ENCODE results near the gene KCNJ14.

Gene KCNJ14

GRCh38 chr19:48510421-48511268 lies 55.3 kb downstream of the KCNJ14 start:
- H3K4me3 ChIP-seq (ENCODE audit: low read depth in 1 of 2, low read length in 1 of 2) = no peak overlapping the region
- H3K27ac ChIP-seq = no peak overlapping the region
- H3K9me3 ChIP-seq = no peaks in the 10 kb centered on the region
- H3K36me3 ChIP-seq = no peaks in the 10 kb centered on the region
- H3K4me1 ChIP-seq (ENCODE audit: control insufficient read depth in 1 of 2, insufficient read depth in 1 of 2, low read depth in 1 of 2, low read length in 1 of 2) = peaks cover 13 to 26% of the 10 kb centered on the region in 2 experiments
- peaks cover 62% of the 10 kb centered on the region for H3K27me3 ChIP-seq
- no peak for TF ChIP-seq CTCF (IDR thresholded peaks at IDR 0.05)

- no peak overlapping the region for H3K4me3 ChIP-seq (ENCODE audit: low read depth in 1 of 2, low read length in 1 of 2)
- H3K27me3 ChIP-seq = peaks cover 62% of the 10 kb centered on the region
- H3K9me3 ChIP-seq = no peaks in the 10 kb centered on the region
- TF ChIP-seq CTCF (IDR thresholded peaks at IDR 0.05) = no peak
- H3K4me1 ChIP-seq (ENCODE audit: control insufficient read depth in 1 of 2, insufficient read depth in 1 of 2, low read depth in 1 of 2, low read length in 1 of 2) = peaks cover 13 to 26% of the 10 kb centered on the region in 2 experiments
- no peak overlapping the region for H3K27ac ChIP-seq
- no peaks in the 10 kb centered on the region for H3K36me3 ChIP-seq
These were observed 56.0 kb downstream of the KCNJ14 start for GRCh38 chr19:48511321-48511731.

- Histone ChIP-seq H3K9me3 (no peaks in the 10 kb centered on the region), H3K36me3 (no peaks in the 10 kb centered on the region), H3K4me3 (ENCODE audit: low read depth in 1 of 2, low read length in 1 of 2) (no peak within 1 kb of the TSS), H3K4me1 (ENCODE audit: control insufficient read depth in 1 of 2, insufficient read depth in 1 of 2, low read depth in 1 of 2, low read length in 1 of 2) (peaks cover 13 to 26% of the 10 kb centered on the region in 2 experiments), H3K27ac (no peak within 1 kb of the TSS), H3K27me3 (peaks cover 62% of the 10 kb centered on the region)
- TF ChIP-seq CTCF (IDR thresholded peaks at IDR 0.05) = no peak
These were observed 56.6 kb downstream of the KCNJ14 start, which contains the start of gene LMTK3 for GRCh38 chr19:48511800-48512503. TSS of gene LMTK3 (minus strand) at chr19:48511835. CDS start at chr19:48511576, 259 bp downstream.

- Histone ChIP-seq H3K9me3 (no peaks in the 10 kb centered on the region), H3K27ac (no peak overlapping the region), H3K36me3 (no peaks in the 10 kb centered on the region), H3K4me3 (ENCODE audit: low read depth in 1 of 2, low read length in 1 of 2) (peak overlapping the region in 1 of 2 experiments; percentile 20), H3K4me1 (ENCODE audit: control insufficient read depth in 1 of 2, insufficient read depth in 1 of 2, low read depth in 1 of 2, low read length in 1 of 2) (peaks cover 13 to 26% of the 10 kb centered on the region in 2 experiments), H3K27me3 (peaks cover 62% of the 10 kb centered on the region)
- TF ChIP-seq CTCF (IDR thresholded peaks at IDR 0.05) = no peak
These were observed 57.3 kb downstream of the KCNJ14 start for GRCh38 chr19:48512504-48513288.

Data from neutrophil (primary cell).